HepG2 (cell line): ENCODE data around the gene ARHGAP32. TPM values are rescaled to one million over a fixed set of nuclear protein-coding genes. Genes with fewer than 3 reads are reported as not detected.
"Not testable (repeated sequence)": the region's sequence is repeated elsewhere in the genome, so short reads cannot be mapped to it uniquely, and the experiment has no call there.

ENCODE experiments used
- ATAC-seq: fragments of 200-7000 bp; cut with Tn5 transposase; 3 replicates; pipeline ENCODE4 v1.9.1; 2020; ENCODE audit warnings: mild to moderate bottlenecking, moderate library complexity
- BruUV-seq: library from RNA; stranded (reverse); fragments of 400-500 nt; replicated peaks from 2 replicates; lab custom pipeline; 2021; lab: Mats Ljungman, UMichigan
- CTCF ChIA-PET: fragments of 300-600 bp; formaldehyde crosslinking; extraction: SDS; loops from one replicate; lab custom pipeline; 2021; ENCODE audit warnings: low total read pairs, inconsistent platforms, low intra/inter-chr PET ratio; lab: Yijun Ruan, JAX
- POLR2A ChIA-PET: fragments of 350-600 bp; sonication (Branson Sonifier 250); formaldehyde crosslinking; loops from one replicate; lab custom pipeline; 2020; ENCODE audit warnings: antibody characterized with exemption, inconsistent platforms; lab: Yijun Ruan, JAX
- DNase-seq: peaks from one replicate; pipeline ENCODE4 v3.0.0-alpha.2; 2015; ENCODE audit warnings: low spot score
- FAIRE-seq: peaks from 3 replicates; lab custom pipeline; 2011; peaks lifted over from hg19 to GRCh38; lab: Jason Lieb, UNC
- H2AFZ ChIP-seq: one replicate; pipeline ENCODE4 v1.6.1; 2011; ENCODE audit warnings: low read length, inconsistent platforms
- H3K27ac ChIP-seq: fragments of 300-600 bp; 3 replicates; pipeline ENCODE4 v1.8.0; 2011; ENCODE audit warnings: mixed run types, mild to moderate bottlenecking, mixed read lengths, low read length, inconsistent platforms; ENCODE audit not compliant: insufficient read depth; ENCODE audit errors: extremely low read length
- H3K27me3 ChIP-seq, 2 experiments: fragments of 200-600 bp in 1 of 2; 2 replicates in 1 of 2; 3 replicates in 1 of 2; pipeline versions ENCODE4 v1.6.0 to v1.8.0; 2011; ENCODE audit warnings: low read length in 2 of 2, mild to moderate bottlenecking in 2 of 2, moderate library complexity in 2 of 2, inconsistent platforms in 1 of 2; ENCODE audit not compliant: insufficient read depth in 2 of 2, control insufficient read depth in 1 of 2
- H3K36me3 ChIP-seq, 2 experiments: fragments of 200-600 bp in 1 of 2; replicated peaks in 1 of 2; 2 replicates in 1 of 2; 3 replicates in 1 of 2; pipeline versions ENCODE4 v1.5.1 to v1.8.0; 2011; ENCODE audit warnings: low read length in 2 of 2, inconsistent platforms in 1 of 2; ENCODE audit not compliant: insufficient read depth in 2 of 2, control insufficient read depth in 1 of 2
- H3K4me1 ChIP-seq: 2 replicates; pipeline ENCODE4 v1.5.1; 2012; ENCODE audit warnings: low read length, inconsistent platforms; ENCODE audit not compliant: insufficient read depth
- H3K4me2 ChIP-seq: 2 replicates; pipeline ENCODE4 v1.6.0; 2011; ENCODE audit warnings: low read depth, low read length, inconsistent platforms
- H3K4me3 ChIP-seq, 3 experiments: fragments of 200-600 bp in 1 of 3; sonication (generic), shearing (Covaris generic) in 1 of 3; replicated peaks in 1 of 3; 2 replicates each; pipeline ENCODE4 v1.5.1; 2011 to 2016; ENCODE audit warnings: low read length in 3 of 3, inconsistent platforms in 2 of 3, low read depth in 2 of 3, mild to moderate bottlenecking in 2 of 3, control low read depth in 1 of 3, mixed read lengths in 1 of 3; ENCODE audit not compliant: insufficient read depth in 1 of 3
- H3K79me2 ChIP-seq: one replicate; pipeline ENCODE4 v1.6.1; 2011; ENCODE audit warnings: low read length, inconsistent platforms; ENCODE audit not compliant: insufficient read depth
- H3K9ac ChIP-seq: 2 replicates; pipeline ENCODE4 v1.6.0; 2011; ENCODE audit warnings: mild to moderate bottlenecking, low read depth, low read length, inconsistent platforms; ENCODE audit not compliant: insufficient read depth
- H3K9me3 ChIP-seq: 2 replicates; pipeline ENCODE4 v1.5.1; 2012; ENCODE audit warnings: mild to moderate bottlenecking, low read length
- H4K20me1 ChIP-seq: 2 replicates; pipeline ENCODE4 v1.6.0; 2011; ENCODE audit warnings: inconsistent platforms, mild to moderate bottlenecking, low read length, moderate library complexity; ENCODE audit not compliant: insufficient read depth
- PHF20 ChIP-seq: sonication (generic); formaldehyde crosslinking; IDR thresholded peaks from 2 replicates; pipeline ENCODE4 v1.5.0; 2020; ENCODE audit warnings: mild to moderate bottlenecking, missing genetic modification reagents
- POLR2G ChIP-seq: fragments of 200-400 bp; formaldehyde crosslinking; IDR thresholded peaks from 2 replicates; pipeline ENCODE4 v1.6.1; 2018; ENCODE audit warnings: mild to moderate bottlenecking, low read depth, low read length, moderate library complexity
- SIX1 ChIP-seq: sonication (generic); formaldehyde crosslinking; IDR thresholded peaks from 2 replicates; pipeline ENCODE4 v1.4.0; 2020; ENCODE audit warnings: missing genetic modification reagents, borderline replicate concordance
- SNAPC4 ChIP-seq: sonication (generic); formaldehyde crosslinking; IDR thresholded peaks from 2 replicates; pipeline ENCODE4 v1.4.0; 2020; ENCODE audit warnings: mild to moderate bottlenecking, missing genetic modification reagents
- SRF ChIP-seq: IDR thresholded peaks from 2 replicates; pipeline ENCODE4 v1.6.1; 2011; ENCODE audit warnings: mild to moderate bottlenecking, low read depth, low read length, moderate library complexity
- TBL1XR1 ChIP-seq: fragments of 150-350 bp; IDR thresholded peaks from 2 replicates; pipeline ENCODE4 v1.6.1; 2014; ENCODE audit warnings: borderline replicate concordance, low read length; ENCODE audit not compliant: partially characterized antibody
- TEAD3 ChIP-seq: optimal IDR thresholded peaks from 2 replicates; pipeline ENCODE3; 2016; ENCODE audit warnings: borderline replicate concordance
- ZNF407 ChIP-seq: sonication (generic); formaldehyde crosslinking; IDR thresholded peaks from one replicate; pipeline ENCODE4 v1.5.1; 2020; ENCODE audit warnings: mild to moderate bottlenecking, missing genetic modification reagents; ENCODE audit errors: not compliant biosample characterization
- WGBS: methylation state at CpG from one replicate; pipeline ENCODE4 v1.1.6; 2017; ENCODE audit warnings: low lambda C conversion rate; 5-methylcytosine and 5-hydroxymethylcytosine counted together
- in situ Hi-C: cut with HindIII; loops from 2 replicates; pipeline ENCODE4 v1.10.0; 2017; ENCODE audit warnings: low pct_unique_long_range_greater_than_20kb; ENCODE audit not compliant: extremely low pct_ligation_motif_present
- intact Hi-C: fragments of 100-400 bp; cut with micrococcal nuclease; formaldehyde crosslinking; loops from one replicate; pipeline ENCODE4 v1.10.0; 2022; ENCODE audit not compliant: unreplicated experiment
- polyA plus RNA-seq, 8 experiments: library from polyadenylated mRNA; depleted of rRNA in 3 of 8; stranded (reverse) in 7 of 8; unstranded in 1 of 8; fragments of >200 nt; fragmentation: Illumina TruSeq in 4 of 8; extraction: Trizol in 4 of 8; gene quantifications; 2 replicates each; pipeline versions ENCODE4 v1.2.1 to v1.2.3, GENCODE V29; 2011 to 2016; ENCODE audit warnings: low read depth in 4 of 8, missing spikeins in 1 of 8, mixed read lengths in 1 of 8; ENCODE audit not compliant: insufficient read depth in 1 of 8
- total RNA-seq, 5 experiments: library from RNA; depleted of rRNA; stranded (reverse); fragments of >200 nt; fragmentation: Illumina TruSeq; extraction: Trizol; gene quantifications; 2 replicates each; pipeline ENCODE4 v1.2.3, GENCODE V29; 2016; ENCODE audit warnings: low read depth in 1 of 5

The ARHGAP32 gene
- total and polyA plus RNA-seq, 2 of the 13 experiments (the other 11 are each of a cell fraction or from before 2014, with no cell fraction given): 6.3 to 8.2 TPM

- no peak for TF ChIP-seq SNAPC4 (CRISPR knock-in tag)
- TF ChIP-seq TBL1XR1: no peak
- TF ChIP-seq SIX1: no peak
- TF ChIP-seq ZNF407 (CRISPR knock-in tag): no peak
- TF ChIP-seq SRF: no peak
- TF ChIP-seq TEAD3 (CRISPR knock-in tag): no peak
- TF ChIP-seq POLR2G: no peak
- TF ChIP-seq PHF20: no peak
These were observed 271.5 kb downstream of the ARHGAP32 start (continued) for GRCh38 chr11:128920666-128921065.

DNA sequence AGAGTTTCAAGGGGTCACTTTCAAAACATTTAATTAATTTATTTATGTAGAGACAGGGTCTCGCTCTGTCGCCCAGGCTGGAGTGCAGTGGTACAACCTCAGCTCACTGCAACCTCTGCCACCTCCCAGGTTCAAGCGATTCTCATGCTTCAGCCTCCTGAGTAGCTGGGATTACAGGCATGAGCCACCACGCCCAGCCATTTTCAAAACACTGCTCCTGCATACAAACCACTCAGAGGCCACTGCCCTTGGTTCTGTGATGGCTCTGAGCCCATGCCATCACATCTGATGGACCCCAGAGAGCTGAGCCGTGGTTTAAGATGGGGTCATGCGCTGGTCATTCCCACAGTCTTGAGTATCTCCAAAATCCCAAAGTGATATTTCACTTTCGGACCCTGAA lies 272.5 kb downstream of the ARHGAP32 start:
- in situ Hi-C loops, H3K9ac ChIP-seq, ATAC-seq, H3K9me3 ChIP-seq, H3K79me2 ChIP-seq, FAIRE-seq, H2AFZ ChIP-seq, H3K4me1 ChIP-seq, H4K20me1 ChIP-seq, intact Hi-C loops, POLR2A ChIA-PET, CTCF ChIA-PET, H3K36me3 ChIP-seq, H3K4me2 ChIP-seq, H3K27ac ChIP-seq, DNase-seq, BruUV-seq, H3K4me3 ChIP-seq: not testable (repeated sequence)
- 12% methylated on average over 5 of the region's 7 CpGs for WGBS
- H3K27me3 ChIP-seq: peaks cover 2 to 37% of the 10 kb centered on the region in 2 experiments; a peak in 3 of 5 replicates
